Panc1 (cell line): Measurements from ENCODE around the gene PNMA5. TPM values are rescaled to one million over a fixed set of nuclear protein-coding genes. Genes with fewer than 3 reads are reported as not detected.
"Not testable (repeated sequence)": the region's sequence is repeated elsewhere in the genome, so short reads cannot be mapped to it uniquely, and the experiment has no call there.

Source experiments
- ATAC-seq: fragments of 200-7000 bp; cut with Tn5 transposase; 2 replicates; pipeline ENCODE4 v1.9.1; 2020; ENCODE audit warnings: mild to moderate bottlenecking, moderate library complexity
- BruUV-seq: library from RNA; stranded (reverse); fragments of 400-500 nt; replicated peaks from 2 replicates; lab custom pipeline; 2021; lab: Mats Ljungman, UMichigan
- CTCF ChIA-PET: fragments of 300-600 bp; sonication (Branson Sonifier 250); formaldehyde crosslinking; loops from one replicate; lab custom pipeline; 2022; ENCODE audit warnings: antibody characterized with exemption; lab: Charles Lee
- POLR2A ChIA-PET: fragments of 300-600 bp; sonication (Branson Sonifier 250); formaldehyde crosslinking; loops from one replicate; lab custom pipeline; 2022; ENCODE audit warnings: antibody characterized with exemption; lab: Charles Lee
- DNase-seq: peaks from one replicate; pipeline ENCODE4 v3.0.0-alpha.2; 2010; ENCODE audit warnings: low read depth, low spot score
- H3K27ac ChIP-seq: 2 replicates; pipeline ENCODE4 v1.5.1; 2011; ENCODE audit warnings: mild to moderate bottlenecking, low read length, inconsistent platforms
- H3K27me3 ChIP-seq: fragments of 200-500 bp; sonication (Bioruptor generic); 2 replicates; pipeline ENCODE4 v1.6.0; 2014; ENCODE audit warnings: low read length, inconsistent platforms; ENCODE audit not compliant: control insufficient read depth, insufficient read depth
- H3K36me3 ChIP-seq: fragments of 200-500 bp; sonication (Bioruptor generic); 2 replicates; pipeline ENCODE4 v1.5.1; 2014; ENCODE audit warnings: inconsistent platforms, mild to moderate bottlenecking, low read length, moderate library complexity; ENCODE audit not compliant: control insufficient read depth, insufficient read depth
- H3K4me1 ChIP-seq: 2 replicates; pipeline ENCODE4 v1.5.1; 2011; ENCODE audit warnings: inconsistent platforms, mild to moderate bottlenecking, low read length, moderate library complexity; ENCODE audit not compliant: control insufficient read depth, insufficient read depth
- H3K4me3 ChIP-seq, 2 experiments: 2 replicates each; pipeline ENCODE4 v1.5.1; 2011 to 2012; ENCODE audit warnings: low read depth in 2 of 2, low read length in 2 of 2, mild to moderate bottlenecking in 2 of 2, inconsistent platforms in 1 of 2, moderate library complexity in 1 of 2
- H3K9me3 ChIP-seq: fragments of 200-500 bp; sonication (Bioruptor generic); 2 replicates; pipeline ENCODE4 v1.5.1; 2014; ENCODE audit warnings: low read depth, mild to moderate bottlenecking, inconsistent platforms, low read length, moderate library complexity; ENCODE audit not compliant: control insufficient read depth, insufficient read depth
- CTCF ChIP-seq: fragments of 450-650 bp; IDR thresholded peaks from 2 replicates; pipeline ENCODE4 v1.5.1; 2017; ENCODE audit warnings: mild to moderate bottlenecking
- POLR2AphosphoS5 ChIP-seq: IDR thresholded peaks from 2 replicates; pipeline ENCODE4 v1.6.1; 2012; ENCODE audit warnings: mild to moderate bottlenecking, low read depth, low read length, moderate library complexity
- REST ChIP-seq, 2 experiments: IDR thresholded peaks; 2 replicates each; pipeline ENCODE4 v1.6.1; 2011 to 2012; ENCODE audit warnings: low read depth in 2 of 2, control low read depth in 1 of 2, low read length in 1 of 2, mild to moderate bottlenecking in 1 of 2, moderate library complexity in 1 of 2; ENCODE audit not compliant: insufficient read depth in 1 of 2
- SIN3A ChIP-seq: IDR thresholded peaks from 2 replicates; pipeline ENCODE4 v1.6.1; 2012; ENCODE audit warnings: low read depth, mild to moderate bottlenecking, low read length, moderate library complexity, borderline replicate concordance; ENCODE audit not compliant: insufficient read depth
- TCF7L2 ChIP-seq: IDR thresholded peaks from 2 replicates; pipeline ENCODE4 v1.6.1; 2011; ENCODE audit warnings: mild to moderate bottlenecking, low read depth, low read length, inconsistent platforms
- in situ Hi-C: cut with HindIII; loops from 2 replicates; pipeline ENCODE4 v1.10.0; 2016; ENCODE audit warnings: low sequenced_read_pairs, low pct_unique_long_range_greater_than_20kb
- intact Hi-C: fragments of 100-400 bp; cut with micrococcal nuclease; formaldehyde crosslinking; loops from one replicate; pipeline ENCODE4 v1.10.0; 2022; ENCODE audit not compliant: unreplicated experiment
- total RNA-seq: library from RNA; stranded (reverse); gene quantifications from one replicate; pipeline ENCODE4 v1.2.1, GENCODE V29; 2021; ENCODE audit not compliant: unreplicated experiment

Gene PNMA5
- total RNA-seq, 1 experiment from 2014 or later, result not detected

GRCh38 chrX:153019166-153019565, 25.2 kb upstream of the PNMA5 start:
- Histone ChIP-seq H3K27ac (no peak overlapping the region), H3K4me3 (no peak overlapping the region), H3K4me1 (no peaks in the 10 kb centered on the region), H3K27me3 (no peaks in the 10 kb centered on the region; the same call in 1 of the 2 replicates), H3K9me3 (no peaks in the 10 kb centered on the region), H3K36me3 (no peaks in the 10 kb centered on the region)
- no peak for DNase-seq
- in situ Hi-C loops (no loop called here), intact Hi-C loops (no loop called here)
- no TSS peak for BruUV-seq
- ChIA-PET CTCF (no interaction called here), POLR2A (no interaction called here)
- ATAC-seq, result no peak
- TF ChIP-seq SIN3A (no peak), CTCF (no peak), REST (IDR thresholded peaks at IDR 0.05; ENCODE audit: insufficient read depth in 1 of 2, low read depth in 2 of 2, low read length in 1 of 2) (no peak), TCF7L2 (no peak), POLR2AphosphoS5 (no peak)

GRCh38 chrX:153017174-153017573, 23.3 kb upstream of the PNMA5 start:
- H3K4me3 ChIP-seq, ATAC-seq, H3K27ac ChIP-seq, CTCF ChIA-PET, BruUV-seq, H3K36me3 ChIP-seq, DNase-seq, POLR2A ChIA-PET, H3K4me1 ChIP-seq, in situ Hi-C loops, intact Hi-C loops, H3K27me3 ChIP-seq, H3K9me3 ChIP-seq: not testable (repeated sequence)

GRCh38 chrX:153004780-153005179, 10.9 kb upstream of the PNMA5 start:
- no peak for DNase-seq
- BruUV-seq, result no TSS peak
- TF ChIP-seq CTCF, result no peak
- no peak for TF ChIP-seq TCF7L2
- TF ChIP-seq SIN3A, result no peak
- TF ChIP-seq REST (IDR thresholded peaks at IDR 0.05; ENCODE audit: insufficient read depth in 1 of 2, low read depth in 2 of 2, low read length in 1 of 2), result no peak
- TF ChIP-seq POLR2AphosphoS5, result no peak
- no peaks in the 10 kb centered on the region; the same call in none of the 2 replicates for H3K27me3 ChIP-seq
- ATAC-seq, result no peak
- no peak overlapping the region for H3K4me3 ChIP-seq
- no peak overlapping the region for H3K27ac ChIP-seq
- CTCF ChIA-PET, result no interaction called here
- H3K36me3 ChIP-seq, result no peaks in the 10 kb centered on the region
- in situ Hi-C loops, result no loop called here
- POLR2A ChIA-PET, result no interaction called here
- no peaks in the 10 kb centered on the region for H3K4me1 ChIP-seq
- intact Hi-C loops, result no loop called here
- H3K9me3 ChIP-seq, result no peaks in the 10 kb centered on the region
